IPS-NIHi11 (cell line): Measurements from ENCODE around the gene EPC1.

ENCODE experiments used
- DNase-seq: peaks from one replicate; pipeline ENCODE4 v3.0.0; 2012; ENCODE audit warnings: mixed read lengths, low spot score

EPC1 gene

GRCh38 chr10:32337350-32337749, 9.6 kb downstream of the EPC1 start:
- no peak for DNase-seq

DNA sequence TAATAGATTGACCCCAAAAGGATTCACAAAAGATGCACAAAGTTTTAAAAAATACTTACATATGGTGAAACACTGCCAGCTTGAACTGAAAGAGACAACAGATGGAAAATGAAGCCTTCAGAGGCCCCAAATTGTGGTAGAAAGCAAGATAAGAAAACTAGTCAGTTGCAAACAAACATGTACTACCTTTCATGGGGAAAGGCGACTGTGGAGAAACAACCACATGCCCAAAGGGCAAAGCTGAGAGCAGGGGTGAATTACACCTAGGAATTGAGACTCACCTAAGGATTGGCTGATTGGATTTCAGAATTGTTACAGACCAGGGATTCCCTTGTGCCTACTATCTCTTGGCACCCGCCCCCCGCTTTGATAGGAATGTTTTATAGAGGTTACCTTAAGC, 13.1 kb downstream of the EPC1 start:
- DNase-seq = no peak

DNA sequence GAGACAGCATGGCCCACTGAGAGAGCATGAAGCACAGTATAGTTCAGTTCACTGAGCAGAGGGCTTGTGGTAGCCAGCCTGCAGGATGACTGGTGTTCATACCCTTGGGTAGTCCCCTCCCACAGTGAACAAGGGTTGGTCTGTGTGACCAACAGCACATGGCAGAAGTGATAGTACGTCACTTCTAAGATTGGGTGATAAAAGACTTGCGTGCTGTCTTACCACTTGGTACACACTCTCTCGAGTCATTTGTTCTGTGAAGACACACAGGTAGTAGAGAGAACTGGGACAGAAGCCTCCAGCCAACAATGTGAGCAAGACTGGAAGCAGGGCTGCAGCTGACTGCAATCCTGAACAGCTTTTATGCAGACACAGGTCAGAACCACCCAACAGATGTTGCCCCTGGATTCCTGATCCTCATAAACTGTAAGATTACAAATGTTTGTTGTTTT, 14.6 kb downstream of the EPC1 start:
- no peak for DNase-seq

DNA sequence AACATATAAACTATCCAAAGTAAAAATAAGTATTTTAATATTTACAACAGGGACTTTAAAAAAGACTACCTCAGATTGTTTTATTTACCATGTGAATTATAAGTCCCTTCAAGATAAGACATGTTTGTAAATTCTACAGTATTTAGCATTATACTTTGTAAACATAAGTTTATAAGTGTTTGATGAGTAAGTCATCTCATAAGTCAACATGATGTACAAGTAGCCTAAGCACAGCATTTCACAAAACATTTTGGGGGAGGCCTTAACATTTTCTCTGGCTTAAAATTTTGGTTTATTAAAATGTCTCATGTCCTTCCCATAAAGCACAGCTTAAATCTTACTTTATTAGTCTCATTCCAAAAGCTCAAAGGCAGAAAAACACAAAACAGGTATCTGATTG, 15.4 kb downstream of the EPC1 start:
- DNase-seq = no peak

DNA sequence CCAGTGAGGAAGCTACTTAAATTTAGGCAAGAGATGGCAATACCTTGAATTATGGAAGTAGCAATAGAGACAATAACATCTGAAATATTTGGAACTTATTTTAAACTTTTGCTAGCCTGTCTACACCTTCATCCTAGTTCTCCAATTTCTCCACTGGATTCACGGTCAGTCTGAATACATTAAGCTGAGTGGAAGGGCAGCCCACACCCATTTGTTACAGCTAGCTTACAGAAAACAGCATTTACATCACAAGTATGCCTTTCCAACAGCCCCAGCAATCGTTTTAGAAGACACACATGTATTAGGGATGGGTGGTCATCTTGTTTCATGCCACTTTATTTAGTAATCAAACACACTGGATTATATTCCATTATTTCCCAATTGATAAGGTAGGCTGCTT, 16.7 kb downstream of the EPC1 start:
- DNase-seq = no peak

- DNase-seq = no peak
These were observed 17.9 kb downstream of the EPC1 start for GRCh38 chr10:32329061-32329460.

- DNase-seq = no peak
These were observed 18.5 kb downstream of the EPC1 start for GRCh38 chr10:32328499-32328898.

- no peak for DNase-seq
These were observed 19.6 kb downstream of the EPC1 start for GRCh38 chr10:32327364-32327691.

- no peak for DNase-seq
These were observed 20.1 kb downstream of the EPC1 start for GRCh38 chr10:32326680-32327363.

DNA sequence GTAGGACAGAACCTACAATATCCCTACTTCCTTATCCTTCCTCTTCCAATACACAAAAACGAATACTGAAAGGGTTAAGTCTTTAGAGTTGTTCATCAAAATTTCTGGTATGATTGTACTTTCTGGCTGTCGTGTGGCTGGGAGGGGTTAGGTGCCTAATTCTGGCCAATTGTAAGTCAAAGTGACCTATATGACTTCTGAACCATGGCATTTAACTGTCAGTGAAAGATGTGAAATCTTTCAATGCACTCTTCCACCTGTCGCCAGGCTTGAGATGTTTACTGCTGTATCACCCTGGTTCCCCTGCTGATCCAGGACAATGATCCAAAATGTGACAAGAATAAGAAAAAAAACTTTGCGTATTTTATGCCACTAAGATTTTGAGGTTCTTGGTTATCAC, 20.8 kb downstream of the EPC1 start:
- no peak for DNase-seq

DNA sequence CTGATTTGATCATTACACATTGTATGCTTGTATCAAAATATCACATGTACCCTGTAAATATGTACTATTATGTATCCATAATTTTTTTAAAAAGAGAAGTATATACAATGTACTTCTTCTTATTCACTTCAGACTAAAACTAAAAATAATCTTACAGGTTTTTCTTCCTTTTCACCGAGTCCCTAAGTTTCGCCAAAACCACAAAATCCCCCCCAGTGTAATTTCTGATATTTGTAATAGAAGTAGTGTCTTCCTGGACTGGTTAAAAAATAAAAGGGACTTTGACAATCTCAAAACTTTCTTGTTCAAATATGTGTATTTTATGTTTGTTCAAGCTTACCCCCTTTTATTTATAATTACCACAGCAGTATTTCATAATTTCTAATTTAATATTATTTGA, 23.9 kb downstream of the EPC1 start:
- no peak for DNase-seq

GRCh38 chr10:32321016-32321631, 25.8 kb downstream of the EPC1 start:
- DNase-seq = no peak

- no peak for DNase-seq
These were observed 28.5 kb downstream of the EPC1 start for GRCh38 chr10:32318476-32318896.

- DNase-seq = no peak
These were observed 29.1 kb downstream of the EPC1 start for GRCh38 chr10:32317795-32318357.

DNA sequence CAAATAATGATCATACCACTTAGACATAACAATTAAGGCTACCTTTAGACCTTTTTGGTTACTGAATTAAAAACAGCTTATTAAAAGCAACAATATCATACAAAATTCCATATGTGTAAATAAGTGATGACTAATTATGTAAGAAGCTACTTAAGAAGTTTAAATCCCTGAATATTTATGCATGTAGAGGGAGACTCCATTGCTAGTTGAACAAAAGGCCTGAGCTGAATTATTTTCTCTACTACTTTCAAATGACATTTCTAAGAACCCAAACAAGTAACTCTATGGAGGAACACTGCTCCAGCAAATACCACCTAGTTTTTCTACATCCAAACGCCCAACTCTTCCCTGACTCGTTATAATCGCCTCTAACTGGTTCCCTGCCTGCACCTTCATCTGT, 31.5 kb downstream of the EPC1 start:
- no peak for DNase-seq

GRCh38 chr10:32314588-32314987, 32.4 kb downstream of the EPC1 start:
- DNase-seq = no peak

DNA sequence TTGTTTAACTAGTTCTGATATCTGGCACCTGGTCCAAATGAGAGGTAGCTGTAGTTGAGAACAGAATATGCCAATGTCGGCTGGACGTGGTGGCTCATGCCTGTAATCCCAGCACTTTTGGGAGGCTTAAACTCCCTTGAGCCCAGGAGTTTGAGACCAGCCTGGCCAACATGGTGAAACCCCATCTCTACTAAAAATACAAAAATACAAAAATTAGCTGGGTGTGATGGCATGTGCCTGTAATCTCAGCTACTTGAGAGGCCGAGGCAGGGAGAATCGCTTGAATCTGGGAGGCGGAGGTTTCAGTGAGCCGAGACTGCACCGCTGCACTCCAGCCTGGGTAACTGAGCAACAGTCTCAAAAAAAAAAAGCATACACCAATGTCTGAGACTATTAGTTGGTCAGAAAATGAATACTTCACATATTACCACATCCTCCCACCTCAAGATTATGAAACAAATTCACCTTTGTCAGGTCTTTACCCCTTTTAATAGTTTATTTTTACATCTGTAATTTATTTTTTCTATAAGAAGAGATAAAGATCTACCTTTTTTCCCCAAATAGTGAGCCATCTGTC, 38.8 kb downstream of the EPC1 start:
- no peak for DNase-seq

DNA sequence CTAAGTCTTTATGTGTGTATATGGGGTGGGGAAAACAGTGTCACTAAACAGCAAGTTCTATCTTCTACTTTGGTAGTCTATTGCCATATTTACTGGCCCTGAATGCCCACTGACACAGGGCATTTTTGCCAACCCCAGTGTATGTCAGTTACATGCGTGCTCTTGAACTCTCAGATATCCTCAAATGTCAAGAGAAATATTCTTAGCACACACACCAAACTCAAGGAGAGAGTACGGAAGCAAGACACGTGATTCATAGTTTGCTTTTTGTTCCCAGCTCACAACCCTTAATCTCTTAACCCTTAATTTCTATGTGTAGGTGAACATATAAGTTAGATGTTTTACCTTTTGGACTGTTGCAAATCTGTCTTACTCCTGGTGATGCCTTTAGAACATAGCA, 39.3 kb downstream of the EPC1 start:
- DNase-seq = no peak

DNA sequence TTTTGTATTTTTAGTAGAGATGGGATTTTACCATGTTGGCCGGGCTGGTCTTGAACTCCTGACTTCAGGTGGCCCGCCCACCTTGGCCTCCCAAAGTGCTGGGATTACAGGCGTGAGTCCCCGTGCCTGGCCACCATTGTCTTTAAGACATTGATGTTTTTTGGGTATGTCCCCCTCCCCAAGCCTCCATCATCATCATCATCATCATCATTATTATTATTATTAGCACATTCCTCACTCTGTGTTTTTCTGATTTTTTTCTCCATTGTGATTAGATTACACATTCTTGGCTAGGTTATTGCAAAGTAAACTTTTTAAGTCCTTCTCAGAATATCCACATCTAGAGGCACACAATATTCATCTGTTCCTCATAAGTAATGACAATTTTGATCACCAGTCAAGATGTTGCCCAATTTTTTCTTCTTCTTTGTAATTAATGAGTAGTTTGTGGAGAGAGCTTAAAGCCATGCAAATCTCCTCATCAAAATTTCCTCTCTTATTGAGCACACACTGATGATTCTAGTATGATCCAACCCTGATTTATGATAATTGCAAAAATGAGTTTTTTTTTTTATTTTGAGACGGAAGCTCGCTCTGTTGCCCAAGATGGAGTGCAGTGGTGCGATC, 47.5 kb downstream of the EPC1 start:
- no peak for DNase-seq

GRCh38 chr10:32298075-32298812, 48.7 kb downstream of the EPC1 start:
- no peak for DNase-seq

DNA sequence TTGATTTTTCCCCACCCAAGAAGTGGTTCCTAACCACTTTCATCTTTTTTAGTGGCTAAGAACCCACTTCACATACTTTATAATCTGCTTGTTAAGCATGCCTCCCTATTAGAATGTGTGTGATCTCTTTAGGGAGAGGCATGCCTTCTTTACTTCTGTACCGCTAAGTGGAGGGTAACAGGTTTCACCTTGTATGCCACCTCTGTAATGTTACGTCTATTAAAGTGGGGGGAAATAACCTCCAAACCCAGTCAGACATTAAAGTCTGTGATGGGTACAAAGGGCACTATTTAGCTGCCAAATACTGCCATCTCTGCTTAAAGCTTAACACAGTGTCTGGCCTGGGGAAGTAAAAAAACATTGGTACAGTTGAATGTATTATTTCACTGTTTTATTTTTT, 51.9 kb downstream of the EPC1 start:
- DNase-seq = no peak

DNA sequence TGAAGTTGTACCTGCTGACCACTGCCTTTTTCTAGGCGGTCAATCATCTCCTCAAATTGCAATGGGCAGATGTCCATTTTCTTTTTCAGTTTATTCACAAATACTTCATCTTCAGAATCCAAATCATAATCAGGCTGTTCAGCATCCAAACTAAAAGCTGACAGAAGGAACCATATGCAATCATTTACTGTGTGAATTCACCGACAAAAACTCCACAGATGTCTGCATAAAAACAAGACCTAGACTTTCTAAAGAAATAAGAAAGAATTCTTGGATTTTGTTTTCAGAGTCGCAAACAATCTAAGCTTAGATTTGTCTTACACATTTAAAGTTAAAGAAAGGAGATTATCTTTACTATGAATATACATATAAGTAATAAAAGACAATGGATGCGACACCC, 53.4 kb downstream of the EPC1 start:
- no peak for DNase-seq
